Limb (tissue), 2 donors: ENCODE measurements around the gene FOXO3.

Experiments used
- DNase-seq, 2 donors: peaks; one replicate each; pipeline ENCODE4 v3.0.0-alpha.2; 2016; ENCODE audit errors: extremely low spot score in 2 of 2

Gene FOXO3

DNA sequence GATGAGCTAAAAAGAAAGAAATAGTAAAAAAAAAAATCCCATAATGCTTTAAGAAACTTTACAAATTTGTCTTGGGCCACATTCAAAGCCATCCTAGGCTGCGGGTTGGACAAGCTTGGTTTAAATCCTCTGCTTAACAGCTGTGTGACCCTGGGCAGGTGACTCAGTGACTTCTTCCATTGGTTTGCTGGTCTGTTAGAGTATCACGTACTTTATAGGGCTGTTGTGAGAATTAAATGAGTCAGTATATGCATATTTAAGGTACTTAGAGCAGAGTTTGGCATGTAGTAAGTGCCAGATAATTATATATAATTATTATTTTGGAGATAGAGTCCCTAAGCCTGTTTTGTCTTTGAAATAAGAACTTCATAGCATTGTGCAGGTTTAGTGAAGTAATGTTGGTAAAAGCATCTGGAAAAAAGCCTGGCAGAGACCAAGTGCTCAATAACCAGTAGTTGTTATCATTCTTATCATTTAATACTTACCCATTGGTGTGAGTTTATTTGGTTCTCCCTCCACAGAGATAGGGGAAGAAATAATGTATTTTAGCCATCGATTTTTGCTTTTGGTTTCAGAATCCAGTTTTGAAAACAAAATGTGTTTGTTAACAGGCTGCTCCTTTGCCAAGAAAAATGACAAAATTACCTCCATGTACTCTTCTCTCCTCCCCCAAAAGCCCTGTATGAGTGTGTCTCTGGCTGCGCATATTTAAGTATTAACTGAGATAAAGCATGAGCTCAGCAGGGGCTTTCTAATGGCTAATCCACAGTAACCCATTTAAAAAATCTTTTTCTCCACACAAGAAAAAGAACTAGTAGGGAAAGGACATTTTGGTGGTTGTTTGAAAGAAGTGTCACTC, 67.2 kb downstream of the FOXO3 start:
- no peak for DNase-seq

- DNase-seq: no peak
Measured at GRCh38 chr6:108630050-108630714, 69.5 kb downstream of the FOXO3 start.

GRCh38 chr6:108632441-108632840, 71.7 kb downstream of the FOXO3 start:
- DNase-seq: no peak

- no peak for DNase-seq
Measured at GRCh38 chr6:108633436-108633835, 72.7 kb downstream of the FOXO3 start.

DNA sequence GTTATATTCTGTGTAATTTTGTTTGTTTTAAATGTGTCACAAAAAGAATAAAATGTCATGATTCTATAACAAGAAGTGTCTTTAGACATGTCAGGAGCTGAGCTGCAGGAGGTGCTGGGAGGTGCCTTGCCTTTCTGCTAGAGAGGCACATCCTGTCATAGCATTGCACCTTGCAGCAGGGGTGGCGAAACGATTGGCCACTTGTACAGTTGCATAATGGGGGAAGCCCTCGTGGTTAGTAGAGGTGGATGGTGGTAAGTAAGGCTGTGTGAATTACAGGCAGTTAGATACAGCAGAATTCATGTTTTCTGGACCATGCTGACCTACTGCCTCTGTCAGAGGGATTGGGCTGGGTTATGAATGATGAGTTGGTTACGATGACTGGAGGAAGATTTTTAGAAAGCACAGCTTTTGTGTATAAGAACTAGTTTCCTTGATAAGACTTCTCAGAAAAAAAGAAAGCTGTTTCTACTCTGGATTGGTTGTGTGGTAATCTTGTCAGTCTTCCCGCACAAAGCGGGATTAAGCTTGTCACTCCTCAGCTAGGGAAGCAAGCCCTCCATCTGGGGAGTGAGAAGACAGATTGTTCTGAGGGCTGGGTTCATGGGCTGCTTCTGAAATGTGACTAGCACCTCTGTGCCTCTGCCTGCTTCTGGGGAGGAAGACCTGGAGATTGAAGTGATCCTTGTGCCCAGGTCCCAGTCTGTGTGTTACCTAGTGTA, 74.9 kb downstream of the FOXO3 start:
- no peak for DNase-seq

- DNase-seq: no peak
Measured at GRCh38 chr6:108637963-108638362, 77.2 kb downstream of the FOXO3 start.

DNA sequence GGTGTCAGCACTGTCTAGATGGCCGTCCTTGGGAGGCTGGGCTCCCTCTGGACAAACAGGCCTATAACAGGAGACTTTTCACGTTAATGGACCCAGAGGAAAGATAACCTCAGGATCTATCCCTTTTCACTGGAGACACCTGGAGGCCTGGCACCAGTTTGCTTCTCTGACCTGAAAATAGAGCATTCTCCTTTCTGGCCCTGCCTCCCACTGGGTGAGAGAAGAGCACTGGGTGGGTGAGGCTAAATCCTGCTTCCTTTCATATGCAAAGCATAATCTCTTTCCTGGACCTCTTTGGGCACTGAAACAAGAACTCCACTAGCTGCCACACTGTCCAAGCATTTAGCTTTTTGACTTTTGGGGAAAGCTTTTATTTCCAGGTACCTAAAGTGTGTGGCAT, 78.3 kb downstream of the FOXO3 start:
- DNase-seq: no peak

DNA sequence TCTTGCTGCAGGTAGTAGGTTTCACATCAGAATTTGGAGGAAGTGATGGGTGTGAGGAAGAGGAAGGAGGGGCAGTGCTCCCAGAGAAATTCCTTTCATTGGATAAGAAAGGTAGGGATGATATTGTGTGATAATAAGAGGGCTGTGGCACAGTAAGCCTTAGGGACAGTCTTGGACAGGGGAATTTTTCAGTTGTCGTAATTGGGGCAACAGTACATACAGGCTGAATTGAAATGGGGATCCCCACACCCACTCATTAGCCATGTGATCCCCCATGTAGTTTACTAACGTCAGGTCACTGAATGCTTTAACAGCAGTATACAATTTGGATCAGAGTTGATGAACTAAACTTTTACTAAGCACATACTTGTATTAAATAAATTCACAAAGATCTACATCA, 79.4 kb downstream of the FOXO3 start:
- no peak for DNase-seq

- DNase-seq: no peak
Measured at GRCh38 chr6:108643184-108643583, 82.5 kb downstream of the FOXO3 start.

DNA sequence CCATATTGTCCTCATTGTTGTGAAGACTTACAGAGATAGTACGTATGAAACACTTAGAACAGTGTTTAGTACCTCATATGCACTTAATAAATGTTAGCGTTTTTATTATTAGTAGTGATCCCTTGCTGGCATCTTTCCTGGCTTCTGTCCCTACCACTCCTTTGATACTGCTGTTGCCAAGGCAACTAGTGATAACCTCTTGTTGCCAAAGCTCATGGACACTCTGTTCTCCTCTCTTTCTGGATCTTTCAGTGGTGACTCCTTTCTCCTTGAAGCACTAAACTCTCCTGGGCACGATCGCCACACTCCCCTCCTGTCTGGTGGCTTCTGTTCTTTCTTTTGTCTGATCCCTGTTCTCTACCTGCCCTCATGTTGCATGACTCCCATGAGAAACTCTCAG, 83.5 kb downstream of the FOXO3 start:
- DNase-seq: no peak

GRCh38 chr6:108648191-108648590, 87.5 kb downstream of the FOXO3 start:
- no peak for DNase-seq

DNA sequence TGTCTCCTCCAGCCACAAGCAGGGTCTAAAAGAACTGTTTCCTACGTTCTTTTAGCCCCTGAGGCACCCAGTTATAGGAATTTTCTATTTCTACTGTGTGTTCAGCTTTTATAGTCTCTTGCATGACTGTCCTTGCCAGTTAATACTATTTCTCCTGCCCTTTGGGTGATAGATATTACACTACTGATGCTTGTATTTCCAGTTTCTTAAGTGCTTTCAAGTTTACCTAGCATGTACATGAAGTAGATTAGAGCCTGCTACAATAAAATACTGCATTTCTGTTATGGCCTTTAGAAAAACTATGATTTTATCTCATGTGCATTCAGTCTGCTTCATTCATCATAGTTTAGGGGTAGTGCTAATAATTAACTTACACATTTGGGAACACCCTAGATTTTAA, 89.6 kb downstream of the FOXO3 start:
- no peak for DNase-seq

DNA sequence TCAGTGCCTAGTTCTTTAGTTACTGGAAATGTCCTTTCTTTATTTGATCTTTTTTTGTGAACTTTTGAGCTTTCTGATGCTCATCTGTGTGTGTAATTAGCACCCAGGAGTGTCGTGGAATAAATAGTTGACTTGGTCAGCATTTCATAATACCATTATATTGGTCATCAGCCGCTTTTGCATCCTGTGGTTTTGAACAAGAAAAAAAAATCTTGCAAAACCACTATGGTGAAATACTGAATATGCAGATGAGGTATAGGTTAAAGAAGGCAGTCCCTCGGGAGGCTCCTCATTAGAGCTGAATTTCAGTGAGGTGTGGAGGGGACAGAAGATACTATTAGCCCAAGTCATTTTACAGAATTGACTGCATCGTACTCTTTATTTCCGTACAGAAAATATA, 90.1 kb downstream of the FOXO3 start:
- no peak for DNase-seq

DNA sequence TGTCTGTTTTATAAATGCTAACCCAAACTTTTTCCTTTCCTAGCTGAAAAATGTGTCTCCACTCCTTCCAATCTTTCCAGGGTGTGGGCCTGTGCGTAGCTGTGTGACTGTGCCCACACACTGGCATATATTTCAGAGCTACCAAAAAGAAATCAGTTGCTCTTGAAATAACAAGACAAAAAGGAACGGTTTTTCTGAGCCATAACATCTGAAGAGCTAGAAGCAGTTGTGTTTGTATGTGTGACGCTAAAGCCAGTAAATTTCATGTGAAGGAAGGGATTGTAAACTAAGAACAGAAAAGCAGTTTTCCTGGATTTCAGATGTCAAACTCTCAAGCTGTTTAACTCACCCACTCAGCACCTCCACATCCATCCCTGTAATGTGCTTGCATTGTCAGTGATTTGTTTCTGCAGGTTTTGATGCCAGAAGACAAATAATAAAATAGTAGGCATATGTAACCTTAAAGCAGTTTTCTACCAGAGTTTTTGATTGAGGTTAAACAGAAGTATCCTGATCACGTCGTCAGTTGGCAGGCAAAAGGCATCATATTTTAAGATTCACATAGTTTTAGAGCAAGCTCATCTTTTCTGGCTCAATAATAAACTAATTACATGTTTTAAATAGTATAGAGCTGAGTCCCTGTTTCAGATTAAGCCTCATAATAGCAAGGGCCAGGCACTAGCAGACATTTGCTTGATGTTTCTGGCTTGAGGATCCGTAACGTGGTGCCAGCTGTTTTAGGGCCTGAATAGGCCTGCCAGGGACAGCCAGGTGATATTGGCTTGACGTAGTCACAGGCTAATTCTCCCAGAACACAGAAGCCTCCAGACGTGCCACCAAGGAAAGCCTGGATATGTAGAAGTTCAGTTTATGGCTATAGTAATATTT, 90.9 kb downstream of the FOXO3 start:
- peak in 1 of 2 donors; percentile 66 for DNase-seq

DNA sequence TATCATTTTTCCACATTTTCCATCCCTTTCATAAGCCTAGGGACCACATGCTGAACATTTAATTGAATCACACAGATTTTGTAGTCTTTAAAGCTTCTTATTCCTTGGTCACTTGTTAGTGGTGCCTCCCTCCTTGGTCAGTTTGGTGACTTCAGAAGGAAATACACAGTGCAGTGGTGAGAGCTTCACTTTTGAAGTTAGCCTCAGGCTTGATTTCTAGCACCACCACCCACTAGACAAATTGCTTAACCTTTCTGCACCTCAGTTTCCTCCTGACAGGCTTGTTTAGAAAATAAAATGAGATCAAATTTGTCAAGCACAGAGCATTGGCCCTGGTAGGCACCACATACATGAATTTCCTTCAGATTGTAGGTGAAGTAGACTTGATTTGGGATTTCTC, 91.7 kb downstream of the FOXO3 start:
- no peak for DNase-seq

DNA sequence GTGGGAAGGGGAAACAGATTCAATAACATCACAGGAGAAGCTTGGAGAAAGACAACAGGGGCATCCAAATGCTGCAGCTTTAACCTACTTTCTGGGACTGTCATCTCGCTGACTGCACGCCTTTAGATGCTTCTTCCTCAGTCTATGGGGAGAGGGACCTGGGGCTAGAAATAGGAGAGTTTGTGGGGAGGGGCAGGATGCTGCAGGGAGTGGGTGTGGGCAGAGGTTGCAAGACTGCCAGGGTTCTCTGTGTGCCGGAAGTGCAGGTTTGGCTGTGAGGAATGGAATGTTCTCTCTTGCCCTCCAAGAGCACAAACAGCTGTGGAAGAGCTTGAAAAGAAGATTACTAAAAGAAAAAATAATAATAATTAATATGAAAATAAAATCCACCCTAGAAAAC, 93.2 kb downstream of the FOXO3 start:
- DNase-seq: peak in 1 of 2 donors; percentile 42

- no peak for DNase-seq
Measured at GRCh38 chr6:108654465-108655106, 93.9 kb downstream of the FOXO3 start.

DNA sequence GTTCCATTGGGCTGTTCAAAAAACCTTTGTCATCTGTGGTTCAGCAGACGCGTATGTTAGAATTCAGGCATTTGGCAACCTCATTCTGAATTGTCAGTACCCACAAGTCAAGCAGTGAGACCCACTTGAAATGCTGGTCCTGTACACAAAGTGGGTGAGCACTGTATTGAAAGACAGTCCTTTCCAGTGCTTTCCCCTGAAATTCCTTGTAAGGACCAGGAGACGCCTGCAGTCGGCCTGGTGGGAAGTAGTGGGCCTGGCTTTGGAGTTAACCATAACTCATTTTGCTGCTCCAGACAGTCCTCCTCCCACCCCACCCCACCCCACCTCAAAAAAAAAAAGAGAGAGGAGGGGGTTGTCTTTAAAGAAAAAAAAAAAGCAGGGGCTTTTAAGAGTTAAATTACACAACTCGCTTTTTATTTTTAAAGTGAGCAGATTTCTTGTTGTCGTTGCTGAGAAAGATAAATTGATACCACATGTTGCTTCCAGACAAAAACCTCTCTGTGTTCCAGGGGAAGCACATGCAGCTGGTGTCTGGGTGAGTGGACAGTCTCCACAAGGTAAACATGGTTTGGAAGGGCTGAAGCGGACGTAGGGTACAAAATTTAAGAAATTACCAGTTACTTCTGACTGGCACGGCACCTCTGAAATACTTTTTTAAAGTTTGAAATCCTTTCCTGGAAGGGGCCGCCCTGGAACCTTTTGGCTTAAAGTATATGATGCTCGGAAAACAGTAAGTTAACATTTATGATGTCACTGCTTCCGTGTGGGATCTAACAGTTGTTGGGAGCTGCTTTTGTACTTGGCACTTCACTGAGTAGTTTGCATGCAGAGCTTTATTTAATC, 95.3 kb downstream of the FOXO3 start:
- DNase-seq: peak; percentile 71 to 94

- no peak for DNase-seq
Measured at GRCh38 chr6:108656836-108657235, 96.1 kb downstream of the FOXO3 start.

GRCh38 chr6:108658174-108658573, 97.5 kb downstream of the FOXO3 start:
- DNase-seq: no peak
